Body of pancreas (tissue), 4 donors: ENCODE data around the gene NTMT1.

ENCODE experiments used
- CTCF ChIP-seq, 7 experiments: fragments of 450-650 bp in 4 of 7; fragments of 200-600 bp in 3 of 7; sonication (generic) in 3 of 7; IDR thresholded peaks; one replicate each; pipeline ENCODE4 v1.5.1; 2016 to 2019; ENCODE audit warnings: antibody characterized with exemption in 7 of 7
- POLR2A ChIP-seq, 3 donors: fragments of 450-650 bp; IDR thresholded peaks; one replicate each; pipeline ENCODE4 v1.6.1; 2016; ENCODE audit warnings: antibody characterized with exemption in 3 of 3, mild to moderate bottlenecking in 2 of 3

GRCh38 chr9:129612123-129612522 is 13.8 kb upstream of the NTMT1 start:
- TF ChIP-seq CTCF (IDR thresholded peaks at IDR 0.05) (no peak), POLR2A (IDR thresholded peaks at IDR 0.05) (no peak)
